Heart left ventricle (tissue), 13 donors: ENCODE data around the gene NDUFB5.

ENCODE experiments used
- CTCF ChIP-seq, 12 donors: fragments of 200-600 bp; sonication (generic) in 4 of 12; IDR thresholded peaks; one replicate each; pipeline versions ENCODE4 v1.5.0 to v1.8.0; 2018 to 2022; ENCODE audit warnings: antibody characterized with exemption in 12 of 12, mild to moderate bottlenecking in 5 of 12
- POLR2A ChIP-seq, 2 donors: fragments of 450-650 bp; IDR thresholded peaks; one replicate each; pipeline ENCODE4 v1.6.1; 2017; ENCODE audit warnings: antibody characterized with exemption in 2 of 2, mild to moderate bottlenecking in 2 of 2, moderate library complexity in 2 of 2
- donor health status: ischemic (EF 13 %, LVEDD 7.1; RV severe dilation, severe dysfunction).
- donor health status: DM: no; HTN: yes; CAD: no.
- donor health status: DM: no; HTN: no; CAD: no.
- donor health status: ischemic (EF 25% LVEDD 6.9; RV normal size, moderate dysfunction).
- donor health status: ischemic (EF 25% LVEDD 5.7; RV mildly dilated, moderate dysfunction).
- donor health status: ischemic (EF 35%, LVEDD 5.7; RV mildly dilated, moderate dysfunction).
- donor health status: nonischemic (EF 11% LVEDD 7.7; RV severe dilation, severe dysfunction).
- donor health status: DM: yes; HTN: yes; CAD: no.
- donor health status: PGD.
- donor health status: ischemic (EF 29% LVEDD 5.4; RV normal size, mild dysfunction).
- donor health status: nonischemic (EF 23%, LVEDD 6.1; RV moderate dilation, normal function).

GRCh38 chr3:179563271-179563783 is 41.3 kb upstream of the NDUFB5 start:
- TF ChIP-seq POLR2A (IDR thresholded peaks at IDR 0.05) = no peak
- TF ChIP-seq CTCF (IDR thresholded peaks at IDR 0.05) = peak in 9 of 12 donors; percentile 18 to 60 (median 35)
